Erythroblast (primary cell): ENCODE measurements around the gene AKR1D1.
A peak's percentile ranks its signal among the peaks of the same experiment; 100 is the strongest.

ENCODE experiments used
- DNase-seq, 2 experiments: peaks; one replicate each; lab custom pipeline; 2025; lab: John Stamatoyannopoulos, UW
- GATA1 ChIP-seq: IDR thresholded peaks from 2 replicates; pipeline ENCODE4 v1.6.1; 2011; ENCODE audit warnings: low read depth, mild to moderate bottlenecking, control low read depth, low read length, moderate library complexity
- POLR2A ChIP-seq: IDR thresholded peaks from 2 replicates; pipeline ENCODE4 v1.6.1; 2011; ENCODE audit warnings: mild to moderate bottlenecking, low read length

The AKR1D1 gene

GRCh38 chr7:138151731-138152577 is 75.7 kb downstream of the AKR1D1 start:
- no peak for DNase-seq

GRCh38 chr7:138154661-138155060 is 78.4 kb downstream of the AKR1D1 start:
- no peak for DNase-seq
- no peak for TF ChIP-seq POLR2A
- no peak for TF ChIP-seq GATA1

More at GRCh38 chr7:138151731-138152577, 75.7 kb downstream of the AKR1D1 start:
- no peak for TF ChIP-seq POLR2A

- no peak for DNase-seq
- TF ChIP-seq GATA1 (no peak), POLR2A (no peak)
Observed at GRCh38 chr7:138157702-138158101, 81.4 kb downstream of the AKR1D1 start.

GRCh38 chr7:138158739-138159528 is 82.7 kb downstream of the AKR1D1 start:
- DNase-seq: no peak
- TF ChIP-seq GATA1: no peak
- no peak for TF ChIP-seq POLR2A

GRCh38 chr7:138161600-138162081 is 85.4 kb downstream of the AKR1D1 start:
- no peak for TF ChIP-seq POLR2A
- no peak for TF ChIP-seq GATA1
- peak; percentile 87 to 91 for DNase-seq

GRCh38 chr7:138162236-138162635 is 86.0 kb downstream of the AKR1D1 start:
- TF ChIP-seq GATA1 (no peak), POLR2A (no peak)

GRCh38 chr7:138163800-138164199 is 87.5 kb downstream of the AKR1D1 start:
- no peak for DNase-seq
- TF ChIP-seq POLR2A (no peak), GATA1 (no peak)

More at GRCh38 chr7:138162236-138162635, 86.0 kb downstream of the AKR1D1 start:
- DNase-seq: no peak

DNA sequence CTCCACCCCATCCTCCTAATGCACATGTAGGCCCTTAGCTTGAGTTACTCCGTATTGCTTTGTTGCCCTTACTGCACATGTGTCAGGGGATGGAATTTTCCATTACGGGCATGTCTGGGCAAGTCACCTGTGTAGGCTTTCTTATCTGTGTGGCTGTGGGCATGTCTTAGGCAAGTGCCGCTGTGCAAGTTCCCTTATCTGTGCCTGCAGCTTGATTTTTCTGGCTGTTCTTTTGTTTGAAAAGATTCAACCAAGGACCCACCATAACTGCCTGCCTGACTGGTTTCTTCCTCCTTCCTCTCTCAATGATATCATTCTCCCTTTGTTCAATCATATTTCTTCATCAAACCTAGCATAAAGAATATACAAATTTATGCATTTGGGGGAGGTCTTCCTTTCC is 88.5 kb downstream of the AKR1D1 start:
- TF ChIP-seq GATA1: no peak
- TF ChIP-seq POLR2A: no peak
- peak; percentile 31 to 35 for DNase-seq

DNA sequence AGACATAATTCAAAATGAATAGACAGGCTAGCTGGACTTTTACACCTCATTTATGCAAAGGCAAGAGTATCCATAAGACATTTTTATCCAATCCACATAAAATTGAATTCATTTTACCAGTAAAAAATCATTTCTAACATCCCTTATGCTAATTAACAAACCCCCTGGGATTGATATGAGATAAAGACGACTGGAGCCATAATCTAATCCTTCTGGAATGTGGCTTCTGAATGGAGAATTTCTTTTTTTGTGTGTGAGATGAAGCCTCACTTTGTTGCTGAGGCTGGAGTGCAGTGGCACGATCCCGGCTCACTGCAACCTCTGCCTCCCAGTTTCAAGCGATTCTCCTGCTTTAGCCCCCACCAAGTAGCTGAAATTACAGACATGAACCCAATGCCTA is 90.4 kb downstream of the AKR1D1 start:
- TF ChIP-seq GATA1 (no peak), POLR2A (no peak)
- no peak for DNase-seq

DNA sequence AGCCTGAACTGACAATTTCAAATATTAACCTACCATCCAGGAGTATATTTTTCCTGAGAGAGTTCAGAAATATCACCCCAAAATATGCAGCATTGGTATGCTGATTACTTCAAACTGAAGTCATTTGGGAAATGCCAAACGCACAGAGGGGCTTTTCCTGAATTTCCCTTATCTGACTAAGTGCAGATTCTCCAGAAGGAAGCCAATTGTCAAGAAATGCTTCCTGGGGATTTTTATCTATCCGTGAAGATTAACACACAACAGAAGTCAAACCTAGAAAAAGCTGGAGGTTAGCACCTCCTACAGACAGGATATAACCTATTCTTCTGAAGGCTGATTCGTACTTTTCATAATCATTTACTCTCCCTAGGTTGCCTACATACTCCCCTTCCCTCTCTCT is 91.0 kb downstream of the AKR1D1 start:
- no peak for TF ChIP-seq POLR2A
- no peak for TF ChIP-seq GATA1
- DNase-seq: no peak

- no peak for DNase-seq
- TF ChIP-seq GATA1 (no peak), POLR2A (no peak)
Observed at GRCh38 chr7:138167869-138168296, 91.6 kb downstream of the AKR1D1 start.
